NB4 (cell line): ENCODE results near the gene AGPAT2.

Source experiments
- MAX ChIP-seq: IDR thresholded peaks from 2 replicates; pipeline ENCODE4 v1.6.1; 2011; ENCODE audit warnings: low read depth, low read length
- POLR2A ChIP-seq: IDR thresholded peaks from 2 replicates; pipeline ENCODE4 v1.6.1; 2011; ENCODE audit warnings: mild to moderate bottlenecking; ENCODE audit not compliant: insufficient read length; ENCODE audit errors: extremely low read depth
- TF ChIP-seq, protein P1 (sequence below): IDR thresholded peaks from one replicate; pipeline ENCODE4 v1.5.1; 2012; ENCODE audit warnings: low read depth, low read length

DNA sequence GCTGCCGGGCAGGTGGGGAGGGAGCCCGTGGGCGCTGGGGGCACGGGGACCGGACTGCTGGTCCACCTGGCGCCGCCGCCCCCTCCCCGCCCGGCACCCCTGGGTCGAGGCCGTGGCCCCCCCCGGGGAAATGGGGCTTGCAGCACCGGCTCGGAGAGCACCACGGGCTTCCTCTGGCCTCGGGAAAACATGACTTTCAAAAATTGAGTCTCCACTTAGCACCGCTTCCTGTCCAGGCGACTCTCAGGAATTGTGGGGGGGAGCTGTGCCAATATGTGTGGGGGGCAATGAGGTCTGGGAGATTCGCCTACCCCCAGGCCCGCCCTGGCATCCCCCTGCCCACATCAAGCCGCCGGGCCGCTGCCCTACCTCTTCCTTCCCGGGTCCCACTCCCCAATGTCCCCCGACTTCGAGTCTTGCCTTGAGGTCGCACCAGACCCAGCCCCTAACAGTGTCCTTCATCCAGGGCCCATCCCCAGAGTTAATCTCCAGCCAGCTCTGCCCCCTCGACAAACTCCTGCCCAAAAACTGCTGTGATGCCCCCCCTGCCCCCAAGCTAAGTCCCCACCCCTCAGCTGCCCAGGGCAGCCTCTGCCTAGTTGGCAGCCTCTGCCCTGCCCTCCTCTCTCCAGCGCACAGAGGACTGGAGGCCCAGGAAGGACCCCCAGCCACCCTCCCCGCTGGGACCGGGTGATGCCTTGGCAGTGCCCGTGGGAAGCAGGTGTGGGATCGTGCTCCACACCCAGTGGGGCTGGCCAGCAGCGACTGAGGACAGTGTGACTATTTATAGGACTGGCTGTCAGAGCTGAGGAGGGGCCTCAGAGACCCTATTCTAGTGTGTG, 20.7 kb downstream of the AGPAT2 start:
- TF ChIP-seq, protein P1, sequence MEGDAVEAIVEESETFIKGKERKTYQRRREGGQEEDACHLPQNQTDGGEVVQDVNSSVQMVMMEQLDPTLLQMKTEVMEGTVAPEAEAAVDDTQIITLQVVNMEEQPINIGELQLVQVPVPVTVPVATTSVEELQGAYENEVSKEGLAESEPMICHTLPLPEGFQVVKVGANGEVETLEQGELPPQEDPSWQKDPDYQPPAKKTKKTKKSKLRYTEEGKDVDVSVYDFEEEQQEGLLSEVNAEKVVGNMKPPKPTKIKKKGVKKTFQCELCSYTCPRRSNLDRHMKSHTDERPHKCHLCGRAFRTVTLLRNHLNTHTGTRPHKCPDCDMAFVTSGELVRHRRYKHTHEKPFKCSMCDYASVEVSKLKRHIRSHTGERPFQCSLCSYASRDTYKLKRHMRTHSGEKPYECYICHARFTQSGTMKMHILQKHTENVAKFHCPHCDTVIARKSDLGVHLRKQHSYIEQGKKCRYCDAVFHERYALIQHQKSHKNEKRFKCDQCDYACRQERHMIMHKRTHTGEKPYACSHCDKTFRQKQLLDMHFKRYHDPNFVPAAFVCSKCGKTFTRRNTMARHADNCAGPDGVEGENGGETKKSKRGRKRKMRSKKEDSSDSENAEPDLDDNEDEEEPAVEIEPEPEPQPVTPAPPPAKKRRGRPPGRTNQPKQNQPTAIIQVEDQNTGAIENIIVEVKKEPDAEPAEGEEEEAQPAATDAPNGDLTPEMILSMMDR: no peak
- TF ChIP-seq POLR2A: no peak
- no peak for TF ChIP-seq MAX
